Esophagus muscularis mucosa (tissue), 4 donors: ENCODE results near the gene CCDC137.

ENCODE experiments used
- CTCF ChIP-seq, 3 experiments: fragments of 200-600 bp in 2 of 3; fragments of 450-650 bp in 1 of 3; sonication (generic) in 2 of 3; IDR thresholded peaks; one replicate each; pipeline ENCODE4 v1.5.1; 2017 to 2019; ENCODE audit warnings: antibody characterized with exemption in 3 of 3, mild to moderate bottlenecking in 2 of 3, moderate library complexity in 1 of 3
- EP300 ChIP-seq: sonication (generic); formaldehyde crosslinking; IDR thresholded peaks from one replicate; pipeline ENCODE4 v1.6.1; 2017; ENCODE audit warnings: antibody characterized with exemption
- POLR2AphosphoS5 ChIP-seq, 2 donors: sonication (generic); formaldehyde crosslinking; IDR thresholded peaks; one replicate each; pipeline ENCODE4 v1.6.1; 2017; ENCODE audit warnings: antibody characterized with exemption in 2 of 2

- TF ChIP-seq POLR2AphosphoS5 (IDR thresholded peaks at IDR 0.05) (no peak), CTCF (IDR thresholded peaks at IDR 0.05) (no peak), EP300 (no peak)
Observed at GRCh38 chr17:81662002-81662401, 4.5 kb upstream of the CCDC137 start.
